Measurements from ENCODE around the gene FKBP5.

The FKBP5 gene

GRCh38 chr6:35635601-35636597 is 52.8 kb downstream of the FKBP5 start:
- Histone ChIP-seq H3K27ac (peak overlapping the region in 2 of 21 experiments; percentile 6 to 26), H3K4me3 (no peak overlapping the region)

GRCh38 chr6:35634316-35634715 is 54.4 kb downstream of the FKBP5 start:
- Histone ChIP-seq H3K27ac (peak overlapping the region in 4 of 21 experiments; percentile 5 to 41 (median 34)), H3K4me3 (no peak overlapping the region)

GRCh38 chr6:35633579-35634089 is 55.1 kb downstream of the FKBP5 start:
- peak overlapping the region in 1 of 21 experiments; percentile 5 for H3K27ac ChIP-seq

GRCh38 chr6:35629876-35630378 is 58.8 kb downstream of the FKBP5 start:
- Histone ChIP-seq H3K4me3 (no peak overlapping the region), H3K27ac (no peak overlapping the region)

More at GRCh38 chr6:35633579-35634089, 55.1 kb downstream of the FKBP5 start:
- H3K4me3 ChIP-seq: no peak overlapping the region

- no peak overlapping the region for H3K27ac ChIP-seq
- no peak overlapping the region for H3K4me3 ChIP-seq
Measured at GRCh38 chr6:35626401-35626800, 62.3 kb downstream of the FKBP5 start.

- Histone ChIP-seq H3K27ac (peak overlapping the region in 8 of 21 experiments; percentile 2 to 54 (median 31)), H3K4me3 (no peak overlapping the region)
Measured at GRCh38 chr6:35624341-35625070, 64.2 kb downstream of the FKBP5 start.

GRCh38 chr6:35622283-35622682 is 66.4 kb downstream of the FKBP5 start:
- no peak overlapping the region for H3K4me3 ChIP-seq
- peak overlapping the region in 1 of 21 experiments; percentile 41 for H3K27ac ChIP-seq

GRCh38 chr6:35620706-35621105 is 68.0 kb downstream of the FKBP5 start:
- Histone ChIP-seq H3K27ac (peak overlapping the region in 6 of 21 experiments; percentile 5 to 59 (median 18)), H3K4me3 (no peak overlapping the region)

GRCh38 chr6:35613762-35614161 is 75.0 kb downstream of the FKBP5 start:
- Histone ChIP-seq H3K27ac (no peak overlapping the region), H3K4me3 (no peak overlapping the region)

- Histone ChIP-seq H3K4me3 (no peak overlapping the region), H3K27ac (peak overlapping the region in 6 of 21 experiments; percentile 29 to 82 (median 43))
Measured at GRCh38 chr6:35611240-35611639, 77.5 kb downstream of the FKBP5 start.

GRCh38 chr6:35610830-35611229 is 77.9 kb downstream of the FKBP5 start:
- Histone ChIP-seq H3K27ac (peak overlapping the region in 6 of 21 experiments; percentile 3 to 82 (median 40)), H3K4me3 (no peak overlapping the region)

GRCh38 chr6:35609588-35609987 is 79.1 kb downstream of the FKBP5 start:
- Histone ChIP-seq H3K27ac (peak overlapping the region in 2 of 21 experiments; percentile 7 to 55), H3K4me3 (no peak overlapping the region)

- Histone ChIP-seq H3K4me3 (no peak overlapping the region), H3K27ac (peak overlapping the region in 2 of 21 experiments; percentile 32 to 97)
Measured at GRCh38 chr6:35607517-35608233, 81.0 kb downstream of the FKBP5 start.

GRCh38 chr6:35605600-35605999 is 83.1 kb downstream of the FKBP5 start:
- H3K4me3 ChIP-seq: no peak overlapping the region
- H3K27ac ChIP-seq: peak overlapping the region in 14 of 21 experiments; percentile 18 to 97 (median 44)

GRCh38 chr6:35603326-35604202 is 85.2 kb downstream of the FKBP5 start:
- Histone ChIP-seq H3K4me3 (no peak overlapping the region), H3K27ac (peak overlapping the region; percentile 54 to 98 (median 84))

- H3K4me3 ChIP-seq: peak overlapping the region in 1 of 7 experiments; percentile 2
- H3K27ac ChIP-seq: peak overlapping the region; percentile 54 to 98 (median 84)
Measured at GRCh38 chr6:35602133-35602946, 86.4 kb downstream of the FKBP5 start.
